ENCODE measurements around the gene DNAJC21. TPM values are rescaled to one million over a fixed set of nuclear protein-coding genes. Genes with fewer than 3 reads are reported as not detected.

DNAJC21 gene
- total and polyA plus RNA-seq, 9 of the 15 experiments (the other 6 are each of a cell fraction or from before 2014, with no cell fraction given), result 26.6 to 105 (median 70.7) TPM

DNA sequence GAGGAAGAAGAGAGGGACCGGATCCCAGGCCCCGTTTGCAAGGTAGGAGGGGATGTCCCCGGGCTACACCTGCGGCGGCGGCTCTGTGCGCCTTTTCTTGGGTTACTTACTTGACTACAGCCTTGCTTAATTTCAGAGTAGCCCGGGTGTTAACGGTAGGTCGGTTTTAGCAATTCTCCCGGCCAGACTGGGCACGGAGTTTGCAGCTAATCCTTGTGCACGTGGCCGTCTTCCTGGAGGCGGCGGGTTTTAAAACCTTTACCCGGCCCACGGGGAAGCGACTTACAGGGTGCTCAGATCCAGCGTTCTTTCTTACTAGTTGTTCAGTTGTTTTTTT, 13.5 kb upstream of the DNAJC21 start (continued):
- TF ChIP-seq, protein P1, sequence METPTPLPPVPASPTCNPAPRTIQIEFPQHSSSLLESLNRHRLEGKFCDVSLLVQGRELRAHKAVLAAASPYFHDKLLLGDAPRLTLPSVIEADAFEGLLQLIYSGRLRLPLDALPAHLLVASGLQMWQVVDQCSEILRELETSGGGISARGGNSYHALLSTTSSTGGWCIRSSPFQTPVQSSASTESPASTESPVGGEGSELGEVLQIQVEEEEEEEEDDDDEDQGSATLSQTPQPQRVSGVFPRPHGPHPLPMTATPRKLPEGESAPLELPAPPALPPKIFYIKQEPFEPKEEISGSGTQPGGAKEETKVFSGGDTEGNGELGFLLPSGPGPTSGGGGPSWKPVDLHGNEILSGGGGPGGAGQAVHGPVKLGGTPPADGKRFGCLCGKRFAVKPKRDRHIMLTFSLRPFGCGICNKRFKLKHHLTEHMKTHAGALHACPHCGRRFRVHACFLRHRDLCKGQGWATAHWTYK (CRISPR knock-in tag; IDR thresholded peaks at IDR 0.05), result 0 out of 2 replicates have a peak, but pooled peaks have one; percentile 18
- TF ChIP-seq ZNF766 (CRISPR knock-in tag; conservative IDR thresholded peaks at IDR 0.05) (peak; percentile 31; the same call in 1 of the 2 replicates), RBM25 (IDR thresholded peaks at IDR 0.05; ENCODE audit: low read depth, low read length, severe bottlenecking) (no peak), HIVEP1 (CRISPR knock-in tag; IDR thresholded peaks at IDR 0.05) (no peak), ZNF134 (CRISPR knock-in tag; conservative IDR thresholded peaks at IDR 0.05) (no peak), SMAD1 (IDR thresholded peaks at IDR 0.05; ENCODE audit: low read depth, low read length, partially characterized antibody) (peak; percentile 11)
- TF ChIP-seq, protein P2, sequence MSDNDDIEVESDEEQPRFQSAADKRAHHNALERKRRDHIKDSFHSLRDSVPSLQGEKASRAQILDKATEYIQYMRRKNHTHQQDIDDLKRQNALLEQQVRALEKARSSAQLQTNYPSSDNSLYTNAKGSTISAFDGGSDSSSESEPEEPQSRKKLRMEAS (CRISPR knock-in tag; IDR thresholded peaks at IDR 0.05), result 0 out of 2 replicates have a peak, but pooled peaks have one; percentile 5

DNA sequence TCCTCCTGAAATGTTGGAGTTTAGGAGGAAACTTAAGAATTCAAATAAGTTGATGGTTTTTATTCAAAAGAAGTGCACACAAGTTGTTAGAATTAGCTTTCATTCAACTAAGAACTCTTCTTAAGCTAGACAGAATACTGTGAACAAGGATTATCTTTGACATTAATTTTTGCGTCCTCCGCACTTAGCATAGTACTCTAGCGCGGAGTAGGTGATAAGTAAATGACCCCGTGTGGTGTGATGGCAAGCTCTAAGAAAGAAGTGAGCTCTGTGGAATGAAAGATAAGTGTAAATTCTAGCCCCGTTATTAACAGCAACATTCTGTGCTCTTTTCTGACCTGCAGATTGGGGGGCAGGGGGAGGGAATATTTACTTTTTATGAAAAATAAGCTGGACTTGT, 12.8 kb upstream of the DNAJC21 start:
- FAIRE-seq (peak; percentile 11), ATAC-seq (peak; percentile 39), DNase-seq (ENCODE audit: extremely low read depth in 1 of 4, low spot score in 3 of 4) (peak in 3 of 4 experiments; percentile 34 to 53 (median 39))
- Histone ChIP-seq H3K4me3 (peak overlapping the region; percentile 94), H3K9me1 (ENCODE audit: control insufficient read depth, insufficient read depth, low read length) (no peaks in the 10 kb centered on the region), H3K9ac (ENCODE audit: insufficient read depth in 1 of 2, low read depth in 2 of 2, low read length in 2 of 2) (peak overlapping the region; percentile 99 to 100; a peak in 3 of 4 replicates), H3K9me3 (replicated peaks; ENCODE audit: control insufficient read depth, insufficient read depth, low read depth, low read length) (no peaks in the 10 kb centered on the region), H3K36me3 (ENCODE audit: control insufficient read depth, insufficient read depth, low read length) (peaks cover 83% of the 10 kb centered on the region), H3K27me3 (ENCODE audit: control insufficient read depth in 2 of 2, insufficient read depth in 2 of 2, low read length in 2 of 2) (no peaks in the 10 kb centered on the region), H2AFZ (ENCODE audit: low read depth, low read length) (no peak overlapping the region), H3K4me1 (replicated peaks in 1 of 2; ENCODE audit: control insufficient read depth in 2 of 2, insufficient read depth in 2 of 2, low read length in 2 of 2) (peaks cover 9 to 10% of the 10 kb centered on the region in 2 experiments), H4K20me1 (replicated peaks; ENCODE audit: control insufficient read depth, insufficient read depth, low read length) (peaks cover 8% of the 10 kb centered on the region), H3K79me2 (ENCODE audit: control insufficient read depth, insufficient read depth, low read length) (peaks cover 100% of the 10 kb centered on the region), H3K4me2 (ENCODE audit: insufficient read depth, low read length) (peak overlapping the region; percentile 98), H3K27ac (ENCODE audit: extremely low read depth, low read depth, low read length) (peak overlapping the region; percentile 95)
- ChIA-PET POLR2A (interaction anchor here (0.7 to 6.4 kb wide), 4 partner anchors 8 to 405 kb away, joined by 3 to 67 read pairs (median 20); partner anchors contain the start of genes DNAJC21 and RAI14), CTCF (ENCODE audit: low intra/inter-chr PET ratio) (no interaction called here)
- in situ Hi-C loops (cut with MboI) (loop anchor here (25.0 kb wide), 1 partner anchor 1454 kb away; no protein-coding TSS in a partner anchor), intact Hi-C loops (cut with micrococcal nuclease) (loop anchor here (5.0 kb wide), 2 partner anchors 86 to 219 kb away; no protein-coding TSS in a partner anchor)
- no TSS peak for BruUV-seq (replicated peaks)
- TF ChIP-seq, protein P3, sequence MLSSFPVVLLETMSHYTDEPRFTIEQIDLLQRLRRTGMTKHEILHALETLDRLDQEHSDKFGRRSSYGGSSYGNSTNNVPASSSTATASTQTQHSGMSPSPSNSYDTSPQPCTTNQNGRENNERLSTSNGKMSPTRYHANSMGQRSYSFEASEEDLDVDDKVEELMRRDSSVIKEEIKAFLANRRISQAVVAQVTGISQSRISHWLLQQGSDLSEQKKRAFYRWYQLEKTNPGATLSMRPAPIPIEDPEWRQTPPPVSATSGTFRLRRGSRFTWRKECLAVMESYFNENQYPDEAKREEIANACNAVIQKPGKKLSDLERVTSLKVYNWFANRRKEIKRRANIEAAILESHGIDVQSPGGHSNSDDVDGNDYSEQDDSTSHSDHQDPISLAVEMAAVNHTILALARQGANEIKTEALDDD (IDR thresholded peaks at IDR 0.05), result peak; percentile 14; the same call in 1 of the 2 replicates
- no peak for TF ChIP-seq HMG20B (CRISPR knock-in tag; IDR thresholded peaks at IDR 0.05)
- TF ChIP-seq XRCC3 (IDR thresholded peaks at IDR 0.05), result peak; percentile 10; the same call in 1 of the 2 replicates
- no peak for TF ChIP-seq EGR1 (conservative IDR thresholded peaks at IDR 0.05)
- TF ChIP-seq, protein P4, sequence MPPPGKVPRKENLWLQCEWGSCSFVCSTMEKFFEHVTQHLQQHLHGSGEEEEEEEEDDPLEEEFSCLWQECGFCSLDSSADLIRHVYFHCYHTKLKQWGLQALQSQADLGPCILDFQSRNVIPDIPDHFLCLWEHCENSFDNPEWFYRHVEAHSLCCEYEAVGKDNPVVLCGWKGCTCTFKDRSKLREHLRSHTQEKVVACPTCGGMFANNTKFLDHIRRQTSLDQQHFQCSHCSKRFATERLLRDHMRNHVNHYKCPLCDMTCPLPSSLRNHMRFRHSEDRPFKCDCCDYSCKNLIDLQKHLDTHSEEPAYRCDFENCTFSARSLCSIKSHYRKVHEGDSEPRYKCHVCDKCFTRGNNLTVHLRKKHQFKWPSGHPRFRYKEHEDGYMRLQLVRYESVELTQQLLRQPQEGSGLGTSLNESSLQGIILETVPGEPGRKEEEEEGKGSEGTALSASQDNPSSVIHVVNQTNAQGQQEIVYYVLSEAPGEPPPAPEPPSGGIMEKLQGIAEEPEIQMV (tag; conservative IDR thresholded peaks at IDR 0.05; ENCODE audit: low read depth), result 0 out of 2 replicates have a peak, but pooled peaks have one; percentile 17
- WGBS (ENCODE audit: insufficient coverage, low coverage, missing lambda C conversion rate), result 0% methylated on average over 6 of the region's 6 CpGs
